Stimulated activated CD4-positive, alpha-beta T cell treated with anti-CD3 and anti-CD28 coated beads, Interleukin-4, amount 100 ng/mL, for 48 hours (primary cell): ENCODE results near the gene NLRP3.

Experiments
- DNase-seq, 2 donors: peaks; one replicate each; pipeline ENCODE4 v3.0.0-alpha.2; 2020; ENCODE audit warnings: low read depth in 2 of 2

NLRP3 gene

DNA sequence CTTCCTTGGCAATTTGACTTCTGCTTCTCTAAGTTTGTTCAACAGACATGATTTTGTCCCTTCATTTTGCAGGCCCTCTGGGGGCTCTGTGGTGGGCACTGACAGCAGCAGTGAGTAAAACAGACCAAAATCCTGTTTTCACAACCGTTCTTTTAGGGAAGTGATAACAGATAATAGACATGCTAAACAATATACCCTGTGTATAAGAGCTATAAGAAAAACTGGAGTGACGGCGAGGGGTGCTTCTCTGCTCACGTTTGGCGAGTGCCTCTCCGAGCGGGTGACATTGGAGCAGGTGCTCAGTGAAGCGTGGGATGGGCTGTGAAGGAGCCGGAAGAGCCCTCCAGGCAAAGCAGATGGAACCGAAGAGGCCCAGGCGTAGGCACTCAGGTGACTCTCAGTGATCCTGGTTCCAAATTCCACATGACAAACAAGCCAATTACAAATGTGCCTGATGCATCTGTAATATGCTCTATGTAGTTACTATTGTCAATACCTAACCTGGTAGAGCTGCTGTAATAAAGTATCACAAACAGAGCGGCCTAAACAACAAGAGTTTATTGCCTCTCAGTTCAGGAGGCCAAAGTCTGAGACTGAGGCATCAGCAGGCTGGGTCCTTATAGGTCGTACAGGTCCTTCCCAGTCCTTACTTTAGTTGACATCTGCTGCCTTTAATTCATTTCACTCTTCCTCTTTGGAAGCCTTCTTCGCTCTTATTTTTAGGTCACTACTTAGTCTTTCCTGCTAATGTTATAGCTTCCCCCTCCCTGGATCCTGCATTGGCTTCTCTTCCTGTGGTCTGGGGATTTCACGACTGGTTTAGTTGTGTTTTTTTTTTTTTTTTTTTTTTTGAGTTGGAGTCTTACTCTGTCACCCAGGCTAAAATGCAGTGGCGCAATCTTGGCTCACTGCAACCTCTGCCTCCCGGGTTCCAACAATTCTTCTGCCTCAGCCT, 21.9 kb downstream of the NLRP3 start:
- DNase-seq = no peak

DNA sequence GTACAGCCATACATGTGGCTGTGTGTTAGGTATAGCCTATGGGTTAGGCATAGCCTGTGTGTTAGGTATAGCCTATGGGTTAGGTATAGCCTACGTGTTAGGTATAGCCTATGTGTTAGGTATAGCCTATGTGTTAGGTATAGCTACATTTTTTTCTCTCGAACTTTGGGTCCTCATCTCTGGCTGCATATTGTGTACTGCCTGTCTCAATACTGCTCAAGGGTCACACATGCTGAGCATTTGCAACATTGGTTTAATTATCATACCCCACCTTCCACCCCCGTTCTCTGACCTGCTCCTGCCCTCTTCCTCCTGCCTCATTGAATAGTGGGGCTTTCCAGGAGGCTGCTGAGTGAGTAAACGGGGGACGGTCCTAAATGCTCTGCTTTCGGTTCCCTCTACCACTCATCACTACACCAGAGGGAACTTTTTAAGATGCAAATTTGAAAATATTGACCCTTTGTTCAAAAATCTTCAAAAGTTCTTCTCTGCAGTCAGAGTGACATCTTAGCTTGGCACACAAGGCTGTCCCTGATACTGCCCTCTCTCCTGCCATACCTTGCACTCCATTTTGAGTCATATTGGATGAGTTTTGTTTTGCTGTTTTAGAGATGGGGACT, 24.1 kb downstream of the NLRP3 start:
- no peak for DNase-seq

DNA sequence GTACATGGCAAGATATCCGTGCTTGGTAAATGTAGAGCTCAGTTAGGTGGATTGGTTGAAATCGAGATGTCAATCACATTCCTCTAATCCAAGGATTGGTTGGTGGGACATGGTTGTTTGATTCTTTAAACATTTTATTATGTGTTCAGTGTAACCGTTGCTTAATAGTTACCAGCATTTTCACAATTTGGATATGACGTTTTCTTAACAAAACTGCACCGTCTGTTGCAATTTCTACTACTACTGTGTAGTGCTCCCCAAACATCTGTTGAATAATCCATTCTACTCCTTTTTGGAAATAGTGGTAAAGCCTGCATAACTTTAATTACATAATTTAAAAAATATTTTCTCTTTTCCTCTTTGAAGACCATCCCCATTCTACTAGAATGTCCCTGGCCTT, 25.6 kb downstream of the NLRP3 start:
- no peak for DNase-seq

DNA sequence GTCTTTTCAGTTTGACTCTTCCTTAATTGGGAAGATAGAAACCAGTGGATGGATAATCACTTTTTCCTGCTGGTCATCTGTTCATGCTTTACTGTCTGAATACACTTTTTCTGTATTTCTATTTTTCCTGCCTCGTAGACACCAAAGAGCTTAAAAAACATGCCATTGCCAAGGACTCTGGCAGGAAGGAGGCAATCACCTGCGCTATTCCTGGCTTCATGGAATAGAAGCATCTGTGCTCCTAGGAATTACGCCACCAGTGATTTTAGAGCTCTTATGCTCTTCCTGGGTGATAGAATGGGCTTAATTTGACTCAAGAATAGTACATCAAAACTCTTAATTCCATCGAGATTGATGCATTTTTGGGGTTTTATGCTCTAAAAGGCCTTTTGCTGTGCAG, 26.2 kb downstream of the NLRP3 start:
- DNase-seq = no peak

DNA sequence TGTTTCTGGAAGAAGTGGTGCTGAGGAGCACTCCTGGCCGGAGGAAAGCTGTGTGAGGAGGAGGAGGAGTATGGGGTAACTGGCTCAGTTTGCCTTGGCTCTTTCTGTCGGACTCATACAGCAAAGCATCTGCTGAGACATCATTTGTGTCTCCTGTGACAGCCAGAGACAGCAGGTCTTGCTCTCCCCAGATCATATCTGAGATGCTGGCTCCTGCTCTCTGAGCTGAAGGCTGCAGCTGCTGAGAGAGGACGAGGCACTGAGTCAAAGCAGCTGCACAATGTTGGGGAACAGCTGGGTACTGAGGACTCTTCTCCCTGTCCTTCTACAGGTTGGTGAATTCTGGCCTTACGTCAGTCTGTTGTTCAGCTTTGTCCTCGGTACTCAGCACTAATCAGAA, 27.7 kb downstream of the NLRP3 start:
- DNase-seq = no peak

DNA sequence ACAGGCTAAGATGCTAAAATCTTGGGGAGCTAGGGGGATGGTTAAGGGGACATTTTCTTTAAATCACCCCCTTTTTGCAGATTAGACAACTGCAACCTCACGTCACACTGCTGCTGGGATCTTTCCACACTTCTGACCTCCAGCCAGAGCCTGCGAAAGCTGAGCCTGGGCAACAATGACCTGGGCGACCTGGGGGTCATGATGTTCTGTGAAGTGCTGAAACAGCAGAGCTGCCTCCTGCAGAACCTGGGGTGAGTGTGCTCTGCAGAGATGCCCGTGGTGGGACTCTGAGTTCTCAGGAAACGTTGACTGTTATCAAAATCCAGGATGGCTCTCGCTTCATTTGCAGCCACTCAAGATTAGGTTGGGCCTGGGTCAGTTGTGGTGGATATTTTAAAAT, 28.6 kb downstream of the NLRP3 start:
- no peak for DNase-seq

DNA sequence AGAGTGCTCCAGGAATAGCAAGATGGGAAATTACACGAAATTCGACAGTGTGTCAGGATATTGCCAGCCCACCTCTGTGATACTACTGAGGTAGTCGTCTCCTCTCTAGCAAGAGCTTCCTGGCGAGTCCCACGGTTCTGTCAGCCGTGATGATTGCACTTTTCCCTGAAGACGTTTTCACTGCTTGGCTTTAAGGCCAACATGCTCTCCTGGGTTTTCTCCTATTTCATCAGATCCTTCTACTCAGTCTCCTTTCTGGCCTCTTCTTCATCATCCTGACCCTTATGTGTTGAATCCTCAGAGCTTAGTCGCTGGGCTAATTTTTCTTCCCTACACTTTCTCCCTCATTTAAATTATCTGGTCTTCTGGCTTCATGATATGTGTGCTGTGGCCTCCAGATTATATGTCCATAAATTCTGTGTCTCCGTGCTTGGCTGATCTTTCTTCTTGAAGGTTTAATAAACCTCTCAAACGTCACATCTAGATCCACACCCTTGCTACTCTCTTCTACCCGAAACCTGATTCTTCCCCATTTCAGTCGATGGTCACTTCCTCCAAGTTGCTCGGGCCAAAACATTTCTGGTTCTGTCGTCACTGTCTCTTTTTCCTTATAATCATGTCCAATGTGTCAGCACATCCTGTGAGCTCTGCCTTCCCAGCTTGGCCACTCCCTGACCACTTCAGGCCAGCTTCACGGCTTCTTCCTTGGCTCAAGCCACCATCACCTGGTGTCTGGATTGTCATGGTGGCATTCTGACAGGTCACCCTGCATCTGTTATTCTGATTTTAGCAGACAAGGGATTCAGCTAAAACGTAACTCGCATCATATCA, 29.8 kb downstream of the NLRP3 start:
- no peak for DNase-seq

DNA sequence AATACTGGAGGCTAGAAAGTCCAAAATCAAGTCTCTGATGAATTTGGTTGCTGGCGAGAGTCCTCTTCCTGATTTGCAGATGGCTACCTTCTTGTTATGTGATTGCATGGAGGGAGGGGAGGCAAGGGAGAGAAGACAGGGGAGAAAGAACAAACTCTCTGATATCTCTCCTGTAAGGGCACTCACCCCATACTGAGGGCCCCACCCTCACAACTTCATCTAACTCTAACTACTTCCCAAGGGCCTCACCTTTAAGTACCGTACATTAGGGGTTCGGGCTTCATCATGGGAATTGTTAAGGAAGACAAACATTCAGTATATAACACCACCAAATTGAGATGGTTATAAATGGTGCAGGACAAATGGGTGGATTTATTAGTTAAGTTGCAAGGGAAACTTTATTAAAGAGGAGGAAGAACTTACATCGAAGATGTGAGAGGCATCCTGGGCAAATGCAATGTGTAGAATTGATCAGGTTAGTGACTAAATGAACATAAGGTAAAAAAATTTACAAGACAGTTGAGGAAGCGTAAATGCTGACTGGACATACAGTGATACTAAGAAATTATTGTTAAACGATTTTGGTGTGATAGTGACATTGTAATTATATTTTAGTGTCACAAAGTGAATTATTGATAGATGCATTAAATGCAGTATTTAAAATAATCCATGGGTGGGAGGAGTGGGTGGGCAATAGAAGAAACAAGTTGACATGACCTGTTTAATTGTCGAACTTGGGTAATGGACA, 31.4 kb downstream of the NLRP3 start:
- DNase-seq = no peak

DNA sequence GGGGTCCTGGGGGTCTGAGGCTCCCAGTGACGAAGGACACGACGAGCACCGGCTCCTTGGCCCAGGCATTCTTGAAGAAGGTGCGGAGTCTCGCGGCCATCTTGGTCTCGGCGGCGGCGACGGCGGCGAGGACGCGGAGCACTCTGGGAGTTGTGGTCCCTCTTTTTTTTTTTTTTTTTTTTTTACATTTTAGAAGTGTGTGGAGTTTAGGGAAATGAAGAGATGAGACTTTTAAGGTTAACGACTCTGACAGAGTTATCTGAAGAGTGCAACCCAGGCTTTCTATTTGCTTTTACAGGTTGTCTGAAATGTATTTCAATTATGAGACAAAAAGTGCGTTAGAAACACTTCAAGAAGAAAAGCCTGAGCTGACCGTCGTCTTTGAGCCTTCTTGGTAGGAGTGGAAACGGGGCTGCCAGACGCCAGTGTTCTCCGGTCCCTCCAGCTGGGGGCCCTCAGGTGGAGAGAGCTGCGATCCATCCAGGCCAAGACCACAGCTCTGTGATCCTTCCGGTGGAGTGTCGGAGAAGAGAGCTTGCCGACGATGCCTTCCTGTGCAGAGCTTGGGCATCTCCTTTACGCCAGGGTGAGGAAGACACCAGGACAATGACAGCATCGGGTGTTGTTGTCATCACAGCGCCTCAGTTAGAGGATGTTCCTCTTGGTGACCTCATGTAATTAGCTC, 32.3 kb downstream of the NLRP3 start:
- DNase-seq = no peak

DNA sequence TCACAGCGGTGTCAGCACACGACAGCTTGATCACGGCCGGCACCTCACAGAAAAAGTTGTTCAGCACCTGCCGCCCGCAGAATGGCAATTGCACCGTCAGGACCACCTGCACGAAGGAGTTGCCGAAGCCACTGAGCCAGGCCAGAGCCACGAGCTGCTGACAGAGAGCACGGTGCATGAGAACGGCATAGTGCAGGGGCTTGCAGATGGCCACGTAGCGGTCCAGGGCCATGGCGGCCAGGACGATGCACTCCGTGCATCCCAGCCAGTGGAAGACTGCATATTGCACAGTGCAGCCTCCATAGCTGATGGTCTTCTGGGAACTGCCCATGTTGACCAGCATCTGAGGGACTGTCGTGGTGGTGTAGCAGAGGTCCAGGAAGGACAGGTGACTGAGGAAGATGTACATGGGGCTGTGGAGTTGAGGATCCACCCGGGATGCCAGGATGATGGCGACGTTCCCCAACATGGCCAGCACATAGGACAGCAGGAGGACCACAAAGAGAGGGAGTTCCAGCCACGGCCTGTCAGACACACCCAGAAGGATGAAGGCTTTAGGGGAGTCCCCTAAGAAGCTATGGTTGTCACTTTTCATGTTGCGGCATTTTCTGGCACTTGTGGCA, 35.5 kb downstream of the NLRP3 start:
- DNase-seq = no peak

DNA sequence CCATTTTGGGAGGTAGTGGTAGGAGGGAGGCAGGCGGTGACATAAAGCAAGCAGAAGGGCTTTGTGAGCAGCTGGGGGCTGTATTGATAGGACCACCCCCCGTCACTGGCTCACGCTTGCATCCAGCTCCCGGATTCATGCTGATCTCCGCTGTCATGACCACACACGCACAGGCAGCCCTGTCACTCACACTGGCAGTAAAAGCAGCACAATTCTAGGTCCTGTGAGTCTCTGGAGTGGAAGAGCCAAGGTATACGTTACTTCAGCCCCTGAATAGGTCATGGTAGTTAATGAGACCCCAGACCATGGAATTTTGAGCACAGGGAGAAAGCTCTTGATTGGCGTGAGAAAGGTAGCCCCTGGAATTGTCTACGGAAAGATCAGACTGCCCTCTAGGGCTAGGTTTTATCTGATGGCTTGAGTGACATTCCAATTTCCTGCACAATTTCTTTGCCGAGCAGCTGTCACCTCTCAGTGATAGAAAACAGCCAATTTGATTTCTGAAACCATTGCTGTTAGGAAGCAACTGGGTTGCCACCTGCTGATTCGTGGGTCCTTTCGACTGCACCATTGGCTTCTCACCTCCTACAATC, 36.6 kb downstream of the NLRP3 start:
- no peak for DNase-seq

DNA sequence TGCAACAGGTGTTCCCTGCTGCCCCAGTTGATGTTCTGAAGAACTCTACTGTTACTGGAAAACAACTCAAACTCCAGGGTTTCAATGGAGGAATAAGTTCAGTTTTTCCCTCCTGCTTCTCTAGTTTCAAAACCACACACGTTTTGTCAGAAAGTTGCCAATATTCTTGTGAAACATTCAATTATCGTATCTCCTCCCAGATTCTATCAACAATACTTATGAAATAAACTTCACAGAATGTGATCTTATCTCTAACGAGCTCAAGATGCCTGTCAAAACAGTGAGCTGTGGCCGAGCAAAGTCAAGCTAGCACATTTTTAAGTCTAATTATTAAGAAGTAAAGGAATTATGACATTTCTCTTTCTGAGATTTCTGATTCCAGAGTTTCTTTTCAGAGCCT, 37.3 kb downstream of the NLRP3 start:
- no peak for DNase-seq

DNA sequence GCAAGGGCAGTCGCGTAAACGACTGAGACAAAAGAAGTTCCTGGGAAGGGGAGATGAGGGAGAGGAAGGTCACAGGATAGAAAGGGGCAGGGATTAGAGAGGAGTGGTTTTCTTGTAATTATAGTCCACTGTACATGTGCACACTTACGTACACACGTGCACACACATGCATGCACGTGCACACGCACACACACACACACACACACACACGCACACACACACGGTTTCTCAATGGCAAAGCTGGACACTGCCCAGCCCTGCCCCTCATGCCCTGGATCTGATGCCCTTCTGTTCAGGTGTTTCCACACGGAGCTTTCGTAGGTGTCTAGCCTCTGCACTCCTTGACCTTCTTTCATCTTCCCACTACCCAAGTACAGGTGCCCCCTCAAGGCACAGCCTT, 38.0 kb downstream of the NLRP3 start:
- no peak for DNase-seq

DNA sequence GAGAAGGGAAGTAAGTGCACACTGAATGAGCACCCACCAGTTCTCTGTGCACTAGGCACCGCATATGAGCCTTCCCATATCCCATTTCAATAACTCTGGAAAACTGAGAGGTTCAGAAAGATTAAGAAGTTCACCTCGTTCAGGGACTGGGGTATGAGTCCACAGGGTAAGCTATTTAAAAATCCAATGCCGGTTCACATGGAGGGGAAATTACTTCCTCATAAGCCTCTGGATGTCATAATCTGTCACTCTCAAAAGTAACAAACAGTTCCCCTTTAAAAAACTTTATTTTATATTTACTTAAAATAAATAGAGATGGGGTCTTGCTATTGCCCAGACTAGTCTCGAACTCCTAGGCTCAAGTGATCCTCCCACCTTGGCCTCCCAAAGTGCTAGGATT, 40.0 kb downstream of the NLRP3 start:
- no peak for DNase-seq

DNA sequence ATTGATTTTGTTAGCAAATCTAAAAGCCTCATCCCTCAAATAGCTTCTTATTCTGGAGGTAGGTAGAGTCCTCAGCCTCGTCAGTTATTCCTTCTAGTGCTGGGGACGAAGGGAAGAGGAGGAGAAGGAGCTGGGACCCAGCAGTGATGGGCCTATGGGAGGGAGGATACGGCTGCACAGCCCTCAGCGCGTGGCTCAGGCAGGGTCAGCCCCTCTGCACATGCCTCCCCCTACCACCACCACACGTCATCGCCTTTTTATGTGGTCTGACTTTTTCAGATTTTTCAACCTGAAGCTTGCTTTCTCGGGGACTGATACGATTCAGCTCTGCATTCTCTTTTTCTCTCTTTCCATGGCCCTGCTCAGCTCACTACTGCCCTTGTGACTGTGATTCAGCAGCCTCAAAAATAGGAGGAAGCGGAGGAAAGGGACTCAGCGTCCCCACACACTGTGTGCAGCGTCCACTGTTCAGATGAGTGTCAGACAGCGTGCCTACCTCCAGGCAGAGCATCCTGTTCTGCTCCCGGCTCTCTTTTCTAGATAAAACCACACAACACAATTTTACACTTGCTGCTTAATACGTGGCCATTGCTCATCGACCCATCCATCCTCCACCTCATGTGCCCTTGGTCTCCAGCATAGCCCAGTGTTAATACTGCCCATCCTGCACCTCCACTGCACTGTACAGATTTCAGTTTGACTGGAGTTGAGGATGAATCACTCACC, 41.1 kb downstream of the NLRP3 start:
- no peak for DNase-seq

DNA sequence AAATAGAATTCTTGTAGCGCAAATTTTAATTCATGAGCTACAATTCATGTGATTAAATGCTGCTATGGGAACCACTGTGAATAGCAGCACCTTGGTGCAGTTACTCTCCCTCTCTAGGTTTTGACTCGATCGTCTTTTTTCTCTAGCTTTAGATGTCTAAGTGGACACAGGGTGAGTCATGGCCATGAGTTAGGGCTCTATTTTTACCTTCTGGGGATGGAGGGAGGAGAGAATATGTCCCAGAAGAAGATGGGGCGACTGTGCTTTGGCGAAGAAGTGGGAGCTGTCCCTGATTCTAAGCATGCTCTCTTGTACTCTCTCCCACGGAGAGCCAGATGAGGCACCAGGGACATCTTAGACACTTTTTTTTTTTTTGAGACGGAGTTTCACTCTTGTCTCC, 43.5 kb downstream of the NLRP3 start:
- DNase-seq = no peak

DNA sequence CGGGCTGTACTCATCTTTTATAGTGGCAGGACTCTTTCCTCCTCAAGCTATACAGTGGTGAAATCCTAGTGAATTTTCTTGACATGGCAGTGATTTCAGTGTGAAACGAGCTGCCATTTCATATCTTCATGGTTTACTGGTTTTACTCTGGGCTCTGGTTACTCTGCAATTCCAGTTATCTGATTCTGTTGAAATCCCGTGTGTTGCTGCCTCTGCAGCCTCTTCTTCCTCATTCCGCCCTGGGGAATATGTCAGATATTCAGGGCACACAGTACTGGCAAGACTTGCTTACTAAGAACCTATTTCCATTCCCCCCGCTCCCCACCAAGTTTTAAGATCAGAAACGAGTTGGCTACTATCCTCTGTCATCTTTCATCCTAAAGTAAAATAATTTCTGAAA, 49.8 kb downstream of the NLRP3 start:
- DNase-seq = no peak

DNA sequence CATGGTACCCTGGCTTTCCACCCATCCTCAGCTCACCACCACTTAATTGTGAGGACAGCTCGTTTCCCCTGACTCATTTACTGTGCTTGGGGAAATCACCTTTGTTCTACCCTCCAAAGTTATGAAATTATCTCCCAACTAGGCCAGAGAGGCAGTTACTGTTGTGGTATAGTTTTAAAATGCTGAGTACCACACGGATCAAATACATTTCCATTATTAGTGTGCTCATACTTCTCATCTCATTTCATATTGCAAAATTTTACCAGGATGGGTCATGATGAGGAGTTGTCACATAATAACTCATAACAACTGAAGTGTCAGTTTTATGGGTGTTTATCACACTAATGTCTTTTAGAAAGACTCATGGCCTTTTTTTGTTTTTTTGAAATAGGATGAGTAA, 51.2 kb downstream of the NLRP3 start:
- DNase-seq = no peak

DNA sequence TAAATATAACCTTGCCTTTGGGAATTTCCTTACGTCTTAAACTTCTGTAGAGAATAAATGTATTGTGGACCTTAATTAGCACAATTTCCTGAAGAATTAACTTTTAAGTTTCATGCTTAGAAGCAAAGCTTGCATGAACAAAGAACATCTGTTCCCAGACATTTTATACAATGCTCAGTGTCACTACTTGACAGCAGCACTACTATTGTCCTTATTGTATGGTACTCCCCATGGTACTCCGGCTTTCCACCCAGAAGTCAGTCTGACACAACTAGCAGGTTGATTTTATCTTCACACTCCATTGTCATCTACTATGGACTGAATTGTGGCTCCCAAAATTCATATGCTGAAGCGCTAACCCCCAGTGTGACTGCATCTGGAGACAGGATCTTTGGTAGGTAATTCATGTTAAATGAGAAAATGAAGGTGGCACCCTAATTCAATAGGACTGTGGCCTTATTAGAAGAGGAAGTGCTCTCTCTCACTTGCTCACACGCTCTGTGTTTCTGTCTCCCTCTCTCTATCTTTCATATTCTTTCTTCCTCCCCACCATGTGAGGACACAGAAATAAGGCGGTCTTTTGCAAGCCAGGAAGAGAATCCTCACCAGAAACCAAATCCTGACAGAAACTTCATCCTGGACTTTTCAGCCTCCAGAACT, 52.6 kb downstream of the NLRP3 start:
- DNase-seq = no peak
